ENCODE measurements around the gene MKX.

Gene MKX

GRCh38 chr10:27748601-27749000 is 3.0 kb upstream of the MKX start:
- H3K4me3 ChIP-seq (ENCODE audit: low read depth, low read length) = no peak overlapping the region
- TF ChIP-seq, protein P1, sequence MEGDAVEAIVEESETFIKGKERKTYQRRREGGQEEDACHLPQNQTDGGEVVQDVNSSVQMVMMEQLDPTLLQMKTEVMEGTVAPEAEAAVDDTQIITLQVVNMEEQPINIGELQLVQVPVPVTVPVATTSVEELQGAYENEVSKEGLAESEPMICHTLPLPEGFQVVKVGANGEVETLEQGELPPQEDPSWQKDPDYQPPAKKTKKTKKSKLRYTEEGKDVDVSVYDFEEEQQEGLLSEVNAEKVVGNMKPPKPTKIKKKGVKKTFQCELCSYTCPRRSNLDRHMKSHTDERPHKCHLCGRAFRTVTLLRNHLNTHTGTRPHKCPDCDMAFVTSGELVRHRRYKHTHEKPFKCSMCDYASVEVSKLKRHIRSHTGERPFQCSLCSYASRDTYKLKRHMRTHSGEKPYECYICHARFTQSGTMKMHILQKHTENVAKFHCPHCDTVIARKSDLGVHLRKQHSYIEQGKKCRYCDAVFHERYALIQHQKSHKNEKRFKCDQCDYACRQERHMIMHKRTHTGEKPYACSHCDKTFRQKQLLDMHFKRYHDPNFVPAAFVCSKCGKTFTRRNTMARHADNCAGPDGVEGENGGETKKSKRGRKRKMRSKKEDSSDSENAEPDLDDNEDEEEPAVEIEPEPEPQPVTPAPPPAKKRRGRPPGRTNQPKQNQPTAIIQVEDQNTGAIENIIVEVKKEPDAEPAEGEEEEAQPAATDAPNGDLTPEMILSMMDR (IDR thresholded peaks at IDR 0.05; ENCODE audit: low read depth, low read length) = no peak
- in situ Hi-C loops (cut with HindIII; ENCODE audit: low sequenced_read_pairs) = no loop called here
- no peak for DNase-seq (ENCODE audit: low read depth, low spot score)

- in situ Hi-C loops (cut with HindIII; ENCODE audit: low sequenced_read_pairs) = no loop called here
- TF ChIP-seq, protein P1 (IDR thresholded peaks at IDR 0.05; ENCODE audit: low read depth, low read length) = no peak
- DNase-seq (ENCODE audit: low read depth, low spot score) = no peak
- H3K4me3 ChIP-seq (ENCODE audit: low read depth, low read length) = no peak overlapping the region
Observed at GRCh38 chr10:27747096-27747451, 1.5 kb upstream of the MKX start.

DNA sequence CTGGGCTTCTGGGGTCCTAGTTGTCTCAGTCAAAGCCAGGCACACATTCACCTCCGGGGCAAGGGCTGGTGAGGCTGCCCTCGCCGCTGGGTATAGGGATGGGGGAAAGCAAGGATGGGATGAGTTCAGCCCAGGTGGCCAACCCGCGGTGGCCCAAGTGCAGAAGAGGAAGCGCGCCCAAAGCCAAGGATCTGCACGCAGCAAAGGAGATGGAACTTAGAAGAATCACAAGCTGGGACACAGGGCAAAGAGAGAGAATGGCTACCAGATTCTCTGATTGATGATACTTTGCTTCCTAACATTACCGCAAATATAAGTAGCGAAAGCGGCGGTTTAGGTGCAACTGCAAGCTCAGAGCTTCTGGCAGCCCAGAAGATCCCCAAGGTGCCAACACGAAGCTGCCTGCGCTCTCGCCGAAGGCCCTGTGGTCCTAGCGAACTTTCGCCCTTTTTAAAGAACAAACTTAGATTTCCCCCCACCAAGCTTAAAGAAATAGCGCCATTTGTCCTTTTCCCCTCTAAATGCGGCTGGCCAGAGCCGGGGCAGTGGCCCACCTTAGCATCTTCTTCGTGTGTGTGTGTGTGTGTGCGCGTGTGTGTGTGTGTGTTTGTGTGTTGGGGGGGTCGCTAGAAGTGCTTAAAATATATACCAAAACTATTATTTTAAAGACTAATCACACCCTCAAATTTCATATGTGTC is 927 bp upstream of the MKX start:
- in situ Hi-C loops (cut with HindIII; ENCODE audit: low sequenced_read_pairs) = no loop called here
- DNase-seq (ENCODE audit: low read depth, low spot score) = no peak
- TF ChIP-seq, protein P1 (IDR thresholded peaks at IDR 0.05; ENCODE audit: low read depth, low read length) = no peak
- H3K4me3 ChIP-seq (ENCODE audit: low read depth, low read length) = peak overlapping the region; percentile 18

DNA sequence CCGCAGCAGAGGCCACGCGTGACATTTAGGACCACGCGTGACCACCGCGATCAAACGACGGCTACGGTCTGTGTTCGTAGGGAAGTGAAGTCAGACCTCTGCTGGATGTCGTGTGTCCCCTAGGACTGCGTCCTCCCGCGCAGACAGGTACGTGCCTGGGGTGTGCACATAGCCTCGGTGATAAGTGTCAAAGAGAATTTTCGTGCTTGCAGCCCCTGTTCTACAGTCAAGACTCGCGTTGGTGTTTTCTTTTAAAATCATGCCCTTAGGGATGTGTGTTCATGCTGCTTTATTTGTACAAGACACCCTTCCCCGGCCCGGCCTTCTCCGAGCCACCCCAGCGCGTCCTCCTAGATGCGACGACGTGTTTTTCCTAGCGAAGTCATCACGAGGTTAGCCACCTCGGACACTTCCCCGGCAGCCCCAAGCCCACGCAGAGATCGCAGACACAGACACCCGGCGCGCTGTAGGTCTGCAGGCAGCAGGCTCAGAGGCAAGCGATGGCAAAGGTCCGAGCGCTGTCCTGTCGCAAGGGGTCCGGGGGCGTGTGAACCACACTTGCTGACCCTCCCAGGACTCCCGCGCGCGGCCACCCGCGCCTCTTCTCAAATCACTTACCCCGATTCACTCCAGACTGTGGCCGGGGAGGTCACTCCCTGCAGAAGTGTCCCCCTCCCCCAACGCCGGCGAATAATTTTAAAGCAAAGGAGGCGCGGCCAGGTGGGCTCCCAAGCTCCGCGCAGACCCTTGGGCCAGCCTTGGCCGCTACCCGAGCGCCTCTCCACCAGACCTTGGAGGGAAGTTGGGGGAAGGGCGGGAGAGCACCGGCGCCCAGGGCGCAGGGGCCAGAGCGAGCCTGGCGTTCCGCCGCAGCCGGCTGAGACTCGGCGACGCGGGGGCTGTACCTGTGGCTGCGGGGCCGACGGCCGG is 552 bp downstream of the MKX start:
- in situ Hi-C loops (cut with HindIII; ENCODE audit: low sequenced_read_pairs) = no loop called here
- no peak overlapping the region for H3K4me3 ChIP-seq (ENCODE audit: low read depth, low read length)
- TF ChIP-seq, protein P1 (IDR thresholded peaks at IDR 0.05; ENCODE audit: low read depth, low read length) = no peak
- DNase-seq (ENCODE audit: low read depth, low spot score) = no peak

- TF ChIP-seq, protein P1 (IDR thresholded peaks at IDR 0.05; ENCODE audit: low read depth, low read length) = peak; percentile 1
- in situ Hi-C loops (cut with HindIII; ENCODE audit: low sequenced_read_pairs) = no loop called here
- peak; percentile 33 for DNase-seq (ENCODE audit: low read depth, low spot score)
- peak overlapping the region; percentile 46 for H3K4me3 ChIP-seq (ENCODE audit: low read depth, low read length)
Observed at GRCh38 chr10:27743877-27744801, 1.5 kb downstream of the MKX start.
